ENCODE results near the gene NR6A1.

NR6A1 gene

GRCh38 chr9:124755061-124755460, 16.1 kb downstream of the NR6A1 start:
- H3K4me2 ChIP-seq: no peak overlapping the region
- no peaks in the 10 kb centered on the region for H4K20me1 ChIP-seq (ENCODE audit: insufficient read depth)
- H3K27me3 ChIP-seq (ENCODE audit: insufficient read depth, low read depth): no peaks in the 10 kb centered on the region
- H3K36me3 ChIP-seq (ENCODE audit: insufficient read depth): no peaks in the 10 kb centered on the region
- H3K4me3 ChIP-seq (IDR thresholded peaks at IDR 0.05; ENCODE audit: insufficient read depth, low read depth, low read length): no peak overlapping the region
- no peak overlapping the region for H3K9ac ChIP-seq
- TF ChIP-seq, protein P1, sequence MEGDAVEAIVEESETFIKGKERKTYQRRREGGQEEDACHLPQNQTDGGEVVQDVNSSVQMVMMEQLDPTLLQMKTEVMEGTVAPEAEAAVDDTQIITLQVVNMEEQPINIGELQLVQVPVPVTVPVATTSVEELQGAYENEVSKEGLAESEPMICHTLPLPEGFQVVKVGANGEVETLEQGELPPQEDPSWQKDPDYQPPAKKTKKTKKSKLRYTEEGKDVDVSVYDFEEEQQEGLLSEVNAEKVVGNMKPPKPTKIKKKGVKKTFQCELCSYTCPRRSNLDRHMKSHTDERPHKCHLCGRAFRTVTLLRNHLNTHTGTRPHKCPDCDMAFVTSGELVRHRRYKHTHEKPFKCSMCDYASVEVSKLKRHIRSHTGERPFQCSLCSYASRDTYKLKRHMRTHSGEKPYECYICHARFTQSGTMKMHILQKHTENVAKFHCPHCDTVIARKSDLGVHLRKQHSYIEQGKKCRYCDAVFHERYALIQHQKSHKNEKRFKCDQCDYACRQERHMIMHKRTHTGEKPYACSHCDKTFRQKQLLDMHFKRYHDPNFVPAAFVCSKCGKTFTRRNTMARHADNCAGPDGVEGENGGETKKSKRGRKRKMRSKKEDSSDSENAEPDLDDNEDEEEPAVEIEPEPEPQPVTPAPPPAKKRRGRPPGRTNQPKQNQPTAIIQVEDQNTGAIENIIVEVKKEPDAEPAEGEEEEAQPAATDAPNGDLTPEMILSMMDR (conservative IDR thresholded peaks at IDR 0.05; ENCODE audit: low read depth, low read length): no peak
- H2AFZ ChIP-seq (ENCODE audit: low read depth): no peak overlapping the region
- H3K79me2 ChIP-seq (ENCODE audit: insufficient read depth, low read depth): 0 out of 2 replicates have a peak, but pooled peaks cover 5% of the 10 kb centered on the region
- no peak overlapping the region for H3K27ac ChIP-seq
- H3K4me1 ChIP-seq (ENCODE audit: low read depth, poor library complexity, severe bottlenecking): no peaks in the 10 kb centered on the region

GRCh38 chr9:124754289-124754688, 16.8 kb downstream of the NR6A1 start:
- no peak overlapping the region for H3K4me3 ChIP-seq (IDR thresholded peaks at IDR 0.05; ENCODE audit: insufficient read depth, low read depth, low read length)
- no peaks in the 10 kb centered on the region for H3K27me3 ChIP-seq (ENCODE audit: insufficient read depth, low read depth)
- no peaks in the 10 kb centered on the region for H3K4me1 ChIP-seq (ENCODE audit: low read depth, poor library complexity, severe bottlenecking)
- no peak overlapping the region for H2AFZ ChIP-seq (ENCODE audit: low read depth)
- TF ChIP-seq, protein P1 (conservative IDR thresholded peaks at IDR 0.05; ENCODE audit: low read depth, low read length): no peak
- H3K4me2 ChIP-seq: no peak overlapping the region
- H3K36me3 ChIP-seq (ENCODE audit: insufficient read depth): no peaks in the 10 kb centered on the region
- H3K27ac ChIP-seq: no peak overlapping the region
- H3K9ac ChIP-seq: no peak overlapping the region
- no peaks in the 10 kb centered on the region for H4K20me1 ChIP-seq (ENCODE audit: insufficient read depth)
- 0 out of 2 replicates have a peak, but pooled peaks cover 5% of the 10 kb centered on the region for H3K79me2 ChIP-seq (ENCODE audit: insufficient read depth, low read depth)

GRCh38 chr9:124752967-124753366, 18.1 kb downstream of the NR6A1 start:
- Histone ChIP-seq H2AFZ (ENCODE audit: low read depth) (no peak overlapping the region), H3K36me3 (ENCODE audit: insufficient read depth) (no peaks in the 10 kb centered on the region), H3K27ac (no peak overlapping the region), H3K9ac (no peak overlapping the region), H3K4me3 (IDR thresholded peaks at IDR 0.05; ENCODE audit: insufficient read depth, low read depth, low read length) (no peak overlapping the region), H3K27me3 (ENCODE audit: insufficient read depth, low read depth) (no peaks in the 10 kb centered on the region), H3K4me2 (no peak overlapping the region), H4K20me1 (ENCODE audit: insufficient read depth) (no peaks in the 10 kb centered on the region), H3K79me2 (ENCODE audit: insufficient read depth, low read depth) (0 out of 2 replicates have a peak, but pooled peaks cover 5% of the 10 kb centered on the region), H3K4me1 (ENCODE audit: low read depth, poor library complexity, severe bottlenecking) (no peaks in the 10 kb centered on the region)
- TF ChIP-seq, protein P1 (conservative IDR thresholded peaks at IDR 0.05; ENCODE audit: low read depth, low read length): no peak

DNA sequence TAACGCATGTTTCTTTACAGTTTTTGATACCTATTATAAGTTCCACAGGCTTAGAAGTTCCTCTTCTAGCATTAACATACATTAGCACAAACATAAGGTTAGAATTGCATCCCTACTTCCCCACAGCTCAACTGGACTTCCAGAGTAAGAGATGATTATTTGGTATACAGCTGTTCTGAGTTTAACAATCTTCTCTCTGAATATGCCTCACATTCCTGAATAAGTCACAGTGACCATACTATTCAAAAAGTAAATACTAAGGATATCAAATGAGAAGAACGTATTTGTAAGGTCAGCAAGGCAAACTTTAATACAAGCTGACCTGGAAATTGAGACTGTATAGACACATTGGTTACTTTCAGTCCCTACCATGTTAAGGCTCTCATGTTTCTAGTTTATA, 21.3 kb downstream of the NR6A1 start:
- H4K20me1 ChIP-seq (ENCODE audit: insufficient read depth): no peaks in the 10 kb centered on the region
- H3K4me3 ChIP-seq (IDR thresholded peaks at IDR 0.05; ENCODE audit: insufficient read depth, low read depth, low read length): no peak overlapping the region
- no peak overlapping the region for H3K27ac ChIP-seq
- H3K27me3 ChIP-seq (ENCODE audit: insufficient read depth, low read depth): no peaks in the 10 kb centered on the region
- H3K4me2 ChIP-seq: no peak overlapping the region
- H3K36me3 ChIP-seq (ENCODE audit: insufficient read depth): no peaks in the 10 kb centered on the region
- TF ChIP-seq, protein P1 (conservative IDR thresholded peaks at IDR 0.05; ENCODE audit: low read depth, low read length): no peak
- no peaks in the 10 kb centered on the region for H3K4me1 ChIP-seq (ENCODE audit: low read depth, poor library complexity, severe bottlenecking)
- no peaks in the 10 kb centered on the region for H3K79me2 ChIP-seq (ENCODE audit: insufficient read depth, low read depth)
- no peak overlapping the region for H2AFZ ChIP-seq (ENCODE audit: low read depth)
- H3K9ac ChIP-seq: no peak overlapping the region

Measured in KMS-11 (cell line).